Sigmoid colon (tissue), 4 donors: ENCODE results near the gene NTRK1.

Experiments used
- EP300 ChIP-seq, 4 donors: sonication (generic); formaldehyde crosslinking; IDR thresholded peaks; one replicate each; pipeline ENCODE4 v1.6.1; 2017; ENCODE audit warnings: antibody characterized with exemption in 4 of 4
- POLR2A ChIP-seq, 2 donors: fragments of 450-650 bp; IDR thresholded peaks; one replicate each; pipeline ENCODE4 v1.6.1; 2016; ENCODE audit warnings: antibody characterized with exemption in 2 of 2, mild to moderate bottlenecking in 2 of 2, moderate library complexity in 2 of 2
- TF ChIP-seq, protein P1 (sequence below), 4 experiments: fragments of 450-650 bp in 3 of 4; fragments of 200-600 bp in 1 of 4; IDR thresholded peaks; one replicate each; pipeline ENCODE4 v1.5.1; 2016 to 2019; ENCODE audit warnings: antibody characterized with exemption in 4 of 4, mild to moderate bottlenecking in 3 of 4, moderate library complexity in 2 of 4

DNA sequence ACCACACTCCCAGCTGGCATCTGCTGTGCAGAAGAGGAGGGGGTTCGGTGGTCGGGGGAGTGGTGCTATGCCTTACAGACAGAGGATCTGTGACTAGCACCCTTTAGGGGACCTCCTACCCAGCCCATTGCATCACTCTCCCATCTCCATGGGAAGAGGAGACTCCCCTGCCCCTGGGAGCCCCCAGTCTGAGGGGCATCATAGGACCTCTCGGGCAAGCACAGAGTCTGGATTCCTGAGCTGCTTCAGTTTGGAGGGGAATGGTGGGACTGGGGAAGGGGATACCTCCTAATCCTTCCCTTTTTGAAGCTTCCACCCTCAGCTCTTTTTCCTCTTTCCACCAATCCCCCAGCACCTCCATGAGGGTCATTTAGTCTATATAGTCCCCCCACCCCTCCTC is 3.1 kb upstream of the NTRK1 start:
- TF ChIP-seq, protein P1, sequence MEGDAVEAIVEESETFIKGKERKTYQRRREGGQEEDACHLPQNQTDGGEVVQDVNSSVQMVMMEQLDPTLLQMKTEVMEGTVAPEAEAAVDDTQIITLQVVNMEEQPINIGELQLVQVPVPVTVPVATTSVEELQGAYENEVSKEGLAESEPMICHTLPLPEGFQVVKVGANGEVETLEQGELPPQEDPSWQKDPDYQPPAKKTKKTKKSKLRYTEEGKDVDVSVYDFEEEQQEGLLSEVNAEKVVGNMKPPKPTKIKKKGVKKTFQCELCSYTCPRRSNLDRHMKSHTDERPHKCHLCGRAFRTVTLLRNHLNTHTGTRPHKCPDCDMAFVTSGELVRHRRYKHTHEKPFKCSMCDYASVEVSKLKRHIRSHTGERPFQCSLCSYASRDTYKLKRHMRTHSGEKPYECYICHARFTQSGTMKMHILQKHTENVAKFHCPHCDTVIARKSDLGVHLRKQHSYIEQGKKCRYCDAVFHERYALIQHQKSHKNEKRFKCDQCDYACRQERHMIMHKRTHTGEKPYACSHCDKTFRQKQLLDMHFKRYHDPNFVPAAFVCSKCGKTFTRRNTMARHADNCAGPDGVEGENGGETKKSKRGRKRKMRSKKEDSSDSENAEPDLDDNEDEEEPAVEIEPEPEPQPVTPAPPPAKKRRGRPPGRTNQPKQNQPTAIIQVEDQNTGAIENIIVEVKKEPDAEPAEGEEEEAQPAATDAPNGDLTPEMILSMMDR (IDR thresholded peaks at IDR 0.05): no peak
- no peak for TF ChIP-seq POLR2A (IDR thresholded peaks at IDR 0.05)
- TF ChIP-seq EP300 (IDR thresholded peaks at IDR 0.05): no peak
